CD14-positive monocyte (primary cell): Measurements from ENCODE around the gene CD200. TPM values are rescaled to one million over a fixed set of nuclear protein-coding genes. Genes with fewer than 3 reads are reported as not detected.

Source experiments
- DNase-seq, 3 donors: peaks; one replicate each; pipeline ENCODE4 v3.0.0-alpha.2; 2011 to 2022
- H2AFZ ChIP-seq: 2 replicates; pipeline ENCODE4 v1.6.0; 2012; ENCODE audit warnings: mild to moderate bottlenecking, low read depth, low read length, inconsistent platforms; ENCODE audit not compliant: insufficient read depth, poor library complexity, severe bottlenecking
- H3K27ac ChIP-seq, 2 donors: 1 replicate in 1 of 2; 2 replicates in 1 of 2; pipeline ENCODE4 v1.5.1; 2012 to 2013; ENCODE audit warnings: low read length in 2 of 2, control low read depth in 1 of 2, inconsistent platforms in 1 of 2, low read depth in 1 of 2, mild to moderate bottlenecking in 1 of 2
- H3K27me3 ChIP-seq, 2 donors: one replicate each; pipeline versions ENCODE4 v1.6.0 to v1.6.1; 2011 to 2013; ENCODE audit warnings: low read length in 2 of 2; ENCODE audit not compliant: control insufficient read depth in 2 of 2, insufficient read depth in 2 of 2
- H3K36me3 ChIP-seq, 2 donors: replicated peaks in 1 of 2; 1 replicate in 1 of 2; 2 replicates in 1 of 2; pipeline versions ENCODE4 v1.5.1 to v1.6.1; 2012 to 2013; ENCODE audit warnings: low read length in 2 of 2, control low read depth in 1 of 2, inconsistent platforms in 1 of 2, mild to moderate bottlenecking in 1 of 2; ENCODE audit not compliant: insufficient read depth in 2 of 2, control insufficient read depth in 1 of 2
- H3K4me1 ChIP-seq, 2 donors: 1 replicate in 1 of 2; 2 replicates in 1 of 2; pipeline versions ENCODE4 v1.5.1 to v1.6.1; 2012 to 2013; ENCODE audit warnings: low read length in 2 of 2, control low read depth in 1 of 2, inconsistent platforms in 1 of 2, mild to moderate bottlenecking in 1 of 2, moderate library complexity in 1 of 2; ENCODE audit not compliant: insufficient read depth in 2 of 2, control insufficient read depth in 1 of 2
- H3K4me2 ChIP-seq: replicated peaks from 2 replicates; pipeline ENCODE3; 2012; ENCODE audit warnings: low read length, moderate library complexity, mild to moderate bottlenecking; ENCODE audit not compliant: poor library complexity, severe bottlenecking; ENCODE audit errors: extremely low read depth
- H3K4me3 ChIP-seq, 3 experiments: fragments of 200-600 bp in 1 of 3; sonication (generic) in 1 of 3; replicated peaks in 1 of 3; 1 replicate in 2 of 3; 2 replicates in 1 of 3; pipeline ENCODE4 v1.5.1; 2011 to 2013; ENCODE audit warnings: low read length in 3 of 3, mild to moderate bottlenecking in 3 of 3, control low read depth in 2 of 3, low read depth in 2 of 3, inconsistent platforms in 1 of 3, moderate library complexity in 1 of 3
- H3K79me2 ChIP-seq: 2 replicates; pipeline ENCODE4 v1.6.0; 2012; ENCODE audit warnings: mild to moderate bottlenecking, control low read depth, inconsistent platforms, low read length, moderate library complexity; ENCODE audit not compliant: insufficient read depth
- H3K9ac ChIP-seq: 2 replicates; pipeline ENCODE4 v1.6.0; 2017; ENCODE audit warnings: low read length, mild to moderate bottlenecking; ENCODE audit not compliant: insufficient read depth, poor library complexity, severe bottlenecking
- H3K9me3 ChIP-seq, 2 donors: replicated peaks in 1 of 2; 1 replicate in 1 of 2; 2 replicates in 1 of 2; pipeline versions ENCODE4 v1.5.1 to v1.6.1; 2012 to 2013; ENCODE audit warnings: low read length in 2 of 2, control low read depth in 1 of 2; ENCODE audit not compliant: control insufficient read depth in 1 of 2, insufficient read depth in 1 of 2
- H4K20me1 ChIP-seq: 2 replicates; pipeline ENCODE4 v1.6.0; 2012; ENCODE audit warnings: mild to moderate bottlenecking, low read length, control low read depth, moderate library complexity; ENCODE audit not compliant: insufficient read depth
- H3K27ac Mint-ChIP-seq, 7 donors: one replicate each; pipeline ENCODE4 v1.8.0; 2020; ENCODE audit warnings: mild to moderate bottlenecking in 7 of 7, mixed read lengths in 7 of 7, moderate library complexity in 6 of 7, inconsistent platforms in 2 of 7
- H3K27me3 Mint-ChIP-seq, 3 donors: one replicate each; pipeline ENCODE4 v1.8.0; 2021 to 2022; ENCODE audit warnings: low read depth in 3 of 3, mild to moderate bottlenecking in 3 of 3, mixed read lengths in 3 of 3, moderate library complexity in 3 of 3, inconsistent platforms in 1 of 3
- H3K36me3 Mint-ChIP-seq, 2 donors: one replicate each; pipeline ENCODE4 v1.8.0; 2020; ENCODE audit warnings: mixed read lengths in 2 of 2, inconsistent platforms in 1 of 2, mild to moderate bottlenecking in 1 of 2
- H3K4me1 Mint-ChIP-seq: one replicate; pipeline ENCODE4 v1.8.0; 2020; ENCODE audit warnings: mild to moderate bottlenecking, mixed read lengths
- H3K4me3 Mint-ChIP-seq, 2 donors: one replicate each; pipeline ENCODE4 v1.8.0; 2020; ENCODE audit warnings: mild to moderate bottlenecking in 2 of 2, mixed read lengths in 2 of 2, moderate library complexity in 1 of 2
- H3K9me3 Mint-ChIP-seq, 7 donors: one replicate each; pipeline ENCODE4 v1.8.0; 2020 to 2022; ENCODE audit warnings: mixed read lengths in 7 of 7, mild to moderate bottlenecking in 6 of 7, moderate library complexity in 6 of 7, inconsistent platforms in 2 of 7
- CTCF ChIP-seq: fragments of 200-600 bp; IDR thresholded peaks from one replicate; pipeline ENCODE4 v1.8.0; 2022; ENCODE audit warnings: antibody characterized with exemption, mild to moderate bottlenecking
- WGBS: methylation state at CpG from one replicate; pipeline ENCODE4 v1.1.5; 2013; ENCODE audit warnings: missing lambda C conversion rate; ENCODE audit not compliant: insufficient coverage; 5-methylcytosine and 5-hydroxymethylcytosine counted together
- intact Hi-C, 2 donors: fragments of 100-400 bp; cut with micrococcal nuclease; formaldehyde crosslinking; loops; one replicate each; pipeline versions ENCODE4 v1.15.0 to v1.15.1; 2023
- polyA minus RNA-seq: library from RNA; depleted of rRNA, polyadenylated mRNA; stranded (reverse); fragments of >200 nt; gene quantifications from 2 replicates; pipeline ENCODE4 v1.2.3, GENCODE V29; 2012
- polyA plus RNA-seq, 3 donors: library from polyadenylated mRNA; depleted of rRNA in 1 of 3; unstranded in 2 of 3; stranded (reverse) in 1 of 3; fragments of 300-500 nt in 2 of 3; fragments of >200 nt in 1 of 3; fragmentation: Illumina TruSeq in 2 of 3; gene quantifications; 1 replicate in 2 of 3; 2 replicates in 1 of 3; pipeline ENCODE4 v1.2.3, GENCODE V29; 2012 to 2021
- total RNA-seq, 12 experiments: library from RNA in 1 of 12; stranded (reverse) in 1 of 12; fragments of 120-200 nt in 1 of 12; gene quantifications; one replicate each; pipeline ENCODE4 v1.2.4 and lab custom pipeline; 2013 to 2026; ENCODE audit warnings: mixed read lengths in 6 of 12, inconsistent platforms in 1 of 12

Gene CD200
- 0.35 TPM for total RNA-seq (2013)
- polyA plus RNA-seq (under 1 TPM in 2 of 3 donors, not detected in 1; 0.12 to 0.13 TPM), polyA minus RNA-seq (not detected in 2 replicates), total RNA-seq (lab: John Stamatoyannopoulos, UW) (0 to 5.5 (median 0.12) reads per million in 11 experiments)

GRCh38 chr3:112333002-112333380 lies at the start of gene CD200:
Gene CD200 (plus strand): TSS chr3:112333156. CDS start chr3:112333213, 57 bp downstream.
- Mint-ChIP-seq H3K27ac (peak within 1 kb of the TSS in 1 of 7 donors; percentile 46), H3K4me3 (peak within 1 kb of the TSS; percentile 85 to 94), H3K27me3 (peaks cover 5 to 19% (median 9%) of the 10 kb centered on the region in 3 donors), H3K9me3 (peaks cover 0 to 3% (median 0%) of the 10 kb centered on the region in 7 donors), H3K36me3 (no peaks in the 10 kb centered on the region), H3K4me1 (peaks cover 31% of the 10 kb centered on the region)
- WGBS: under 1% methylated on average over 23 of the region's 28 CpGs
- H3K36me3 ChIP-seq: no peaks in the 10 kb centered on the region
- peak within 1 kb of the TSS; percentile 43 for H3K9ac ChIP-seq
- peak in 1 of 3 donors; percentile 13 for DNase-seq
- no peaks in the 10 kb centered on the region for H4K20me1 ChIP-seq
- peak within 1 kb of the TSS; percentile 37 to 82 (median 45) for H3K4me3 ChIP-seq
- peak within 1 kb of the TSS; percentile 96 for H2AFZ ChIP-seq
- peaks cover 16 to 19% of the 10 kb centered on the region in 2 donors for H3K4me1 ChIP-seq
- no peaks in the 10 kb centered on the region for H3K9me3 ChIP-seq
- H3K4me2 ChIP-seq: peak within 1 kb of the TSS; percentile 95
- intact Hi-C loops: no loop called here
- H3K27ac ChIP-seq: no peak within 1 kb of the TSS
- peaks cover 0 to 3% of the 10 kb centered on the region in 2 donors for H3K27me3 ChIP-seq
- no peaks in the 10 kb centered on the region for H3K79me2 ChIP-seq
- TF ChIP-seq CTCF: no peak

- no CpG with 5 or more reads among the region's 4 CpGs for WGBS
Measured at GRCh38 chr3:112289011-112289410, 43.9 kb upstream of the CD200 start.

More at GRCh38 chr3:112289011-112289410, 43.9 kb upstream of the CD200 start:
- Histone ChIP-seq H3K4me2 (no peak overlapping the region), H3K4me3 (no peak overlapping the region), H2AFZ (no peak overlapping the region), H3K79me2 (no peaks in the 10 kb centered on the region), H3K27ac (no peak overlapping the region), H3K4me1 (peaks cover 7 to 8% of the 10 kb centered on the region in 2 donors), H3K36me3 (no peaks in the 10 kb centered on the region), H3K27me3 (no peaks in the 10 kb centered on the region), H3K9me3 (no peaks in the 10 kb centered on the region), H4K20me1 (no peaks in the 10 kb centered on the region), H3K9ac (no peak overlapping the region)
- intact Hi-C loops: no loop called here
- no peak overlapping the region for H3K4me3 Mint-ChIP-seq
- DNase-seq: no peak
- H3K9me3 Mint-ChIP-seq: no peaks in the 10 kb centered on the region
- peaks cover 8% of the 10 kb centered on the region for H3K4me1 Mint-ChIP-seq
- no peaks in the 10 kb centered on the region for H3K27me3 Mint-ChIP-seq
- TF ChIP-seq CTCF: no peak
- H3K36me3 Mint-ChIP-seq: no peaks in the 10 kb centered on the region
- H3K27ac Mint-ChIP-seq: no peak overlapping the region
